ENCODE data around the gene NXPE4.

DNA sequence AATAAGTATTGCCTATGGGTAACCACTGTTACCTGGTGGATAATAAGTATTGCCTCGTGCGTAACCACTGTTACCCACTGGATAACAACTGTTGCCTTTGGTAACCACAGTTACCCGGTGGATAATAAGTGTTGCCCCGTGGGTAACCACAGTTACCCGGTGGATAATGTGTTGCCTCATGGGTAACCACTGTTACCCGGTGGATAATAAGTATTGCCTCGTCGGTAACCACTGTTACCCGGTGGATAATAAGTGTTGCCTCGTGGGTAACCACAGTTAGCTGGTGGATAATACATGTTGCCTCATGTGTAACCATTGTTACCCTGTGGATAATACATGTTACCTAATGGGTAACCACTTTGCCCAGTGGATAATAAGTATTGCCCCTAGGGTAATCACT, 9.8 kb upstream of the NXPE4 start:
- TF ChIP-seq POLR2AphosphoS5 (IDR thresholded peaks at IDR 0.05; ENCODE audit: low read depth, low read length) (no peak), POLR2A (IDR thresholded peaks at IDR 0.05; ENCODE audit: low read depth, low read length) (no peak), TAF1 (IDR thresholded peaks at IDR 0.05; ENCODE audit: borderline replicate concordance, low read depth, low read length) (no peak)
